ENCODE data around the gene AFF1. TPM values are rescaled to one million over a fixed set of nuclear protein-coding genes. Genes with fewer than 3 reads are reported as not detected.

AFF1 gene
- total and polyA plus RNA-seq, 2 of the 4 experiments (the other 2 are of a cell fraction): 7.0 to 9.6 TPM

GRCh38 chr4:86967073-86967472 lies 32.3 kb downstream of the AFF1 start:
- in situ Hi-C loops (cut with MboI; ENCODE audit: low sequenced_read_pairs): no loop called here
- Histone ChIP-seq H4K5ac (ENCODE audit: low read depth, low read length) (no peak overlapping the region), H2BK120ac (ENCODE audit: low read depth, low read length) (no peak overlapping the region), H3K23ac (ENCODE audit: low read depth, low read length) (no peak overlapping the region), H3K4me2 (ENCODE audit: low read depth, low read length) (no peak overlapping the region), H4K8ac (ENCODE audit: low read depth in 2 of 2, low read length in 2 of 2) (no peak overlapping the region), H4K20me1 (ENCODE audit: insufficient read depth, low read length) (no peaks in the 10 kb centered on the region), H2AK5ac (ENCODE audit: low read depth, low read length) (no peak overlapping the region), H3K9ac (ENCODE audit: low read depth, low read length) (no peak overlapping the region), H2BK5ac (ENCODE audit: low read depth, low read length, poor library complexity, severe bottlenecking) (no peak overlapping the region), H2BK15ac (ENCODE audit: low read depth, low read length) (no peak overlapping the region), H3K27ac (ENCODE audit: insufficient read depth, low read length) (no peak overlapping the region), H3K4ac (ENCODE audit: low read depth, low read length) (no peak overlapping the region), H3K56ac (ENCODE audit: extremely low read depth, insufficient read depth, low read length) (no peak overlapping the region), H3K79me1 (ENCODE audit: low read depth in 1 of 2, low read length in 2 of 2) (peaks cover 21 to 29% of the 10 kb centered on the region in 2 experiments), H3K9me3 (ENCODE audit: control insufficient read depth, insufficient read depth, low read length) (no peaks in the 10 kb centered on the region), H2AFZ (replicated peaks; ENCODE audit: low read length, poor library complexity) (no peak overlapping the region), H3K4me3 (ENCODE audit: insufficient read depth, low read depth, low read length) (no peak overlapping the region), H3K27me3 (ENCODE audit: control insufficient read depth, insufficient read depth, low read length) (no peaks in the 10 kb centered on the region), H3K18ac (ENCODE audit: low read depth, low read length) (no peak overlapping the region), H2BK20ac (ENCODE audit: low read depth, low read length) (no peak overlapping the region), H3K9me1 (ENCODE audit: insufficient read depth, low read length) (peaks cover 2% of the 10 kb centered on the region; the same call in 1 of the 2 replicates), H3K4me1 (ENCODE audit: control insufficient read depth, insufficient read depth, low read length) (no peaks in the 10 kb centered on the region), H3K36me3 (ENCODE audit: control insufficient read depth, insufficient read depth, low read length) (no peaks in the 10 kb centered on the region), H3K14ac (replicated peaks; ENCODE audit: low read depth, low read length) (no peak overlapping the region), H4K91ac (ENCODE audit: insufficient read depth, low read depth, low read length) (no peak overlapping the region), H2AK9ac (replicated peaks; ENCODE audit: low read depth, low read length, poor library complexity) (no peak overlapping the region)
- WGBS, 2 experiments (ENCODE audit: extremely low coverage in 2 of 2, insufficient read length in 1 of 2): 92% methylated on average over 2 of the region's 2 CpGs; no CpG with 5 or more reads in 1 of the 2 experiments
- intact Hi-C loops (cut with micrococcal nuclease): no loop called here
- ChIA-PET POLR2A (ENCODE audit: unreplicated experiment) (no interaction called here), CTCF (no interaction called here)
- dilution Hi-C loops (cut with HindIII; ENCODE audit: low sequenced_read_pairs, unreplicated experiment): no loop called here
- DNase-seq (no peak), ATAC-seq (ENCODE audit: low read depth) (no peak)
- BruUV-seq (replicated peaks): no TSS peak
- TF ChIP-seq CHD1 (IDR thresholded peaks at IDR 0.05; ENCODE audit: low read depth, low read length): no peak
- TF ChIP-seq MAFK (IDR thresholded peaks at IDR 0.05; ENCODE audit: low read depth, low read length): no peak
- no peak for TF ChIP-seq NFE2L2 (IDR thresholded peaks at IDR 0.05; ENCODE audit: low read depth, low read length)
- no peak for TF ChIP-seq CEBPB (IDR thresholded peaks at IDR 0.05; ENCODE audit: low read depth, low read length)
- TF ChIP-seq RFX5 (IDR thresholded peaks at IDR 0.05; ENCODE audit: low read depth, low read length): no peak
- TF ChIP-seq CTCF (conservative IDR thresholded peaks at IDR 0.05; ENCODE audit: low read depth, low read length): no peak
- TF ChIP-seq POLR2A (IDR thresholded peaks at IDR 0.05; ENCODE audit: low read depth, low read length): no peak
- TF ChIP-seq BHLHE40 (IDR thresholded peaks at IDR 0.05; ENCODE audit: low read depth, low read length): no peak
- no peak for TF ChIP-seq ELK1 (IDR thresholded peaks at IDR 0.05; ENCODE audit: borderline replicate concordance, low read depth, low read length)
- no peak for TF ChIP-seq MAZ (IDR thresholded peaks at IDR 0.05; ENCODE audit: borderline replicate concordance, low read depth, low read length)

All from IMR-90 (cell line).